Upper lobe of left lung (tissue), 4 donors: ENCODE results near the gene ADH4.

Experiments
- EP300 ChIP-seq, 4 donors: sonication (generic); formaldehyde crosslinking; IDR thresholded peaks; one replicate each; pipeline ENCODE4 v1.5.1; 2017; ENCODE audit warnings: antibody characterized with exemption in 4 of 4, control low read depth in 2 of 4
- POLR2A ChIP-seq, 4 donors: fragments of 450-650 bp; IDR thresholded peaks; one replicate each; pipeline ENCODE4 v1.5.1; 2016 to 2017; ENCODE audit warnings: antibody characterized with exemption in 4 of 4, mild to moderate bottlenecking in 2 of 4
- POLR2AphosphoS5 ChIP-seq, 2 donors: sonication (generic); formaldehyde crosslinking; IDR thresholded peaks; one replicate each; pipeline ENCODE4 v1.5.1; 2017; ENCODE audit warnings: antibody characterized with exemption in 2 of 2
- TF ChIP-seq, protein P1 (sequence below), 6 experiments: fragments of 450-650 bp in 4 of 6; fragments of 200-600 bp in 2 of 6; sonication (generic) in 2 of 6; IDR thresholded peaks; one replicate each; pipeline ENCODE4 v1.5.1; 2016 to 2019; ENCODE audit warnings: antibody characterized with exemption in 6 of 6

DNA sequence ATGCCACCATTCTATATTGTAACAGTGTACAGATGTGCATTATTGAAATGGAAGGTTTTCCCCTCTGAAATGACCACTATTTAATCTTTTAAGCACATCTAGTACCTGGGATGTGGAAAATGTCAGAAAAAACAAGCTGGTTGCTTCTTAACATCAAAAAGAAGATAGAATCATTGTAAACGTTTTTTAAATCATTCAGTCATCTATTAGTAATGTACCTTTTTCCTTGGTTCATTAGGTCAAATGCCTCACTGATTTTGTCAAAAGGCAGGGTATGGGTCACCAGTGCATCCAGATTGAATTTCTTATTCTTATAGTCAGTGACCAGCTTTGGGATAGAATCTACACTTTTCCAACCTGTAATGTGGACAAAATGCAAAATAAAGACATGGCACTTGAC lies 17.7 kb downstream of the ADH4 start:
- TF ChIP-seq, protein P1, sequence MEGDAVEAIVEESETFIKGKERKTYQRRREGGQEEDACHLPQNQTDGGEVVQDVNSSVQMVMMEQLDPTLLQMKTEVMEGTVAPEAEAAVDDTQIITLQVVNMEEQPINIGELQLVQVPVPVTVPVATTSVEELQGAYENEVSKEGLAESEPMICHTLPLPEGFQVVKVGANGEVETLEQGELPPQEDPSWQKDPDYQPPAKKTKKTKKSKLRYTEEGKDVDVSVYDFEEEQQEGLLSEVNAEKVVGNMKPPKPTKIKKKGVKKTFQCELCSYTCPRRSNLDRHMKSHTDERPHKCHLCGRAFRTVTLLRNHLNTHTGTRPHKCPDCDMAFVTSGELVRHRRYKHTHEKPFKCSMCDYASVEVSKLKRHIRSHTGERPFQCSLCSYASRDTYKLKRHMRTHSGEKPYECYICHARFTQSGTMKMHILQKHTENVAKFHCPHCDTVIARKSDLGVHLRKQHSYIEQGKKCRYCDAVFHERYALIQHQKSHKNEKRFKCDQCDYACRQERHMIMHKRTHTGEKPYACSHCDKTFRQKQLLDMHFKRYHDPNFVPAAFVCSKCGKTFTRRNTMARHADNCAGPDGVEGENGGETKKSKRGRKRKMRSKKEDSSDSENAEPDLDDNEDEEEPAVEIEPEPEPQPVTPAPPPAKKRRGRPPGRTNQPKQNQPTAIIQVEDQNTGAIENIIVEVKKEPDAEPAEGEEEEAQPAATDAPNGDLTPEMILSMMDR (IDR thresholded peaks at IDR 0.05) = no peak
- no peak for TF ChIP-seq EP300 (IDR thresholded peaks at IDR 0.05)
- no peak for TF ChIP-seq POLR2AphosphoS5 (IDR thresholded peaks at IDR 0.05)
- TF ChIP-seq POLR2A (IDR thresholded peaks at IDR 0.05) = no peak
